ENCODE data around the gene MEGF10.

Gene MEGF10

GRCh38 chr5:127423173-127423798 lies 132.7 kb downstream of the MEGF10 start:
- Histone ChIP-seq H3K36me3 (ENCODE audit: control insufficient read depth, insufficient read depth, low read length) (peaks cover 9% of the 10 kb centered on the region; the same call in 1 of the 2 replicates), H3K9ac (ENCODE audit: low read length) (no peak overlapping the region), H3K9me3 (ENCODE audit: control insufficient read depth, insufficient read depth, low read depth, low read length) (peaks cover 5% of the 10 kb centered on the region; the same call in 1 of the 2 replicates), H3K4me1 (ENCODE audit: control insufficient read depth, insufficient read depth, low read length) (no peaks in the 10 kb centered on the region; the same call in none of the 2 replicates), H3K27me3 (ENCODE audit: control insufficient read depth, insufficient read depth, low read length) (no peaks in the 10 kb centered on the region), H3K27ac (ENCODE audit: low read depth, low read length) (no peak overlapping the region), H3K4me3 (ENCODE audit: low read depth, low read length) (no peak overlapping the region)

GRCh38 chr5:127425037-127425436 lies 134.4 kb downstream of the MEGF10 start:
- no peak overlapping the region for H3K27ac ChIP-seq (ENCODE audit: low read depth, low read length)
- H3K9me3 ChIP-seq (ENCODE audit: control insufficient read depth, insufficient read depth, low read depth, low read length): peaks cover 5% of the 10 kb centered on the region; the same call in 1 of the 2 replicates
- H3K4me3 ChIP-seq (ENCODE audit: low read depth, low read length): no peak overlapping the region
- H3K9ac ChIP-seq (ENCODE audit: low read length): no peak overlapping the region
- no peaks in the 10 kb centered on the region for H3K27me3 ChIP-seq (ENCODE audit: control insufficient read depth, insufficient read depth, low read length)
- H3K4me1 ChIP-seq (ENCODE audit: control insufficient read depth, insufficient read depth, low read length): no peaks in the 10 kb centered on the region; the same call in none of the 2 replicates
- H3K36me3 ChIP-seq (ENCODE audit: control insufficient read depth, insufficient read depth, low read length): peaks cover 7% of the 10 kb centered on the region; the same call in 1 of the 2 replicates

GRCh38 chr5:127425868-127426267 lies 135.3 kb downstream of the MEGF10 start:
- Histone ChIP-seq H3K36me3 (ENCODE audit: control insufficient read depth, insufficient read depth, low read length) (peaks cover 5% of the 10 kb centered on the region; the same call in 1 of the 2 replicates), H3K9me3 (ENCODE audit: control insufficient read depth, insufficient read depth, low read depth, low read length) (peaks cover 5% of the 10 kb centered on the region; the same call in 1 of the 2 replicates), H3K27ac (ENCODE audit: low read depth, low read length) (no peak overlapping the region), H3K4me3 (ENCODE audit: low read depth, low read length) (no peak overlapping the region), H3K9ac (ENCODE audit: low read length) (no peak overlapping the region), H3K27me3 (ENCODE audit: control insufficient read depth, insufficient read depth, low read length) (no peaks in the 10 kb centered on the region), H3K4me1 (ENCODE audit: control insufficient read depth, insufficient read depth, low read length) (no peaks in the 10 kb centered on the region; the same call in none of the 2 replicates)

- Histone ChIP-seq H3K27ac (ENCODE audit: low read depth, low read length) (no peak overlapping the region), H3K9me3 (ENCODE audit: control insufficient read depth, insufficient read depth, low read depth, low read length) (peaks cover 5% of the 10 kb centered on the region; the same call in 1 of the 2 replicates), H3K4me3 (ENCODE audit: low read depth, low read length) (no peak overlapping the region), H3K27me3 (ENCODE audit: control insufficient read depth, insufficient read depth, low read length) (no peaks in the 10 kb centered on the region), H3K36me3 (ENCODE audit: control insufficient read depth, insufficient read depth, low read length) (peaks cover 5% of the 10 kb centered on the region; the same call in 1 of the 2 replicates), H3K4me1 (ENCODE audit: control insufficient read depth, insufficient read depth, low read length) (no peaks in the 10 kb centered on the region; the same call in none of the 2 replicates), H3K9ac (ENCODE audit: low read length) (no peak overlapping the region)
Measured at GRCh38 chr5:127426661-127427060, 136.1 kb downstream of the MEGF10 start.

GRCh38 chr5:127428276-127428675 lies 137.7 kb downstream of the MEGF10 start:
- Histone ChIP-seq H3K4me1 (ENCODE audit: control insufficient read depth, insufficient read depth, low read length) (no peaks in the 10 kb centered on the region; the same call in none of the 2 replicates), H3K4me3 (ENCODE audit: low read depth, low read length) (no peak overlapping the region), H3K9me3 (ENCODE audit: control insufficient read depth, insufficient read depth, low read depth, low read length) (peaks cover 5% of the 10 kb centered on the region; the same call in 1 of the 2 replicates)

GRCh38 chr5:127428748-127429147 lies 138.2 kb downstream of the MEGF10 start:
- H3K36me3 ChIP-seq (ENCODE audit: control insufficient read depth, insufficient read depth, low read length): peaks cover 5% of the 10 kb centered on the region; the same call in 1 of the 2 replicates
- no peak overlapping the region for H3K27ac ChIP-seq (ENCODE audit: low read depth, low read length)
- H3K27me3 ChIP-seq (ENCODE audit: control insufficient read depth, insufficient read depth, low read length): no peaks in the 10 kb centered on the region
- H3K4me1 ChIP-seq (ENCODE audit: control insufficient read depth, insufficient read depth, low read length): no peaks in the 10 kb centered on the region; the same call in none of the 2 replicates
- H3K9me3 ChIP-seq (ENCODE audit: control insufficient read depth, insufficient read depth, low read depth, low read length): peaks cover 5% of the 10 kb centered on the region; the same call in 1 of the 2 replicates
- H3K4me3 ChIP-seq (ENCODE audit: low read depth, low read length): no peak overlapping the region
- no peak overlapping the region for H3K9ac ChIP-seq (ENCODE audit: low read length)

More at GRCh38 chr5:127428276-127428675, 137.7 kb downstream of the MEGF10 start:
- H3K9ac ChIP-seq (ENCODE audit: low read length): no peak overlapping the region
- H3K27me3 ChIP-seq (ENCODE audit: control insufficient read depth, insufficient read depth, low read length): no peaks in the 10 kb centered on the region
- H3K27ac ChIP-seq (ENCODE audit: low read depth, low read length): no peak overlapping the region
- peaks cover 5% of the 10 kb centered on the region; the same call in 1 of the 2 replicates for H3K36me3 ChIP-seq (ENCODE audit: control insufficient read depth, insufficient read depth, low read length)

GRCh38 chr5:127429928-127430327 lies 139.3 kb downstream of the MEGF10 start:
- H3K4me1 ChIP-seq (ENCODE audit: control insufficient read depth, insufficient read depth, low read length): no peaks in the 10 kb centered on the region; the same call in 1 of the 2 replicates
- no peak overlapping the region for H3K4me3 ChIP-seq (ENCODE audit: low read depth, low read length)
- H3K27me3 ChIP-seq (ENCODE audit: control insufficient read depth, insufficient read depth, low read length): no peaks in the 10 kb centered on the region
- no peak overlapping the region for H3K9ac ChIP-seq (ENCODE audit: low read length)
- H3K9me3 ChIP-seq (ENCODE audit: control insufficient read depth, insufficient read depth, low read depth, low read length): peaks cover 4% of the 10 kb centered on the region; the same call in 1 of the 2 replicates
- H3K27ac ChIP-seq (ENCODE audit: low read depth, low read length): no peak overlapping the region
- H3K36me3 ChIP-seq (ENCODE audit: control insufficient read depth, insufficient read depth, low read length): peaks cover 3% of the 10 kb centered on the region; the same call in 1 of the 2 replicates

- Histone ChIP-seq H3K4me1 (ENCODE audit: control insufficient read depth, insufficient read depth, low read length) (no peaks in the 10 kb centered on the region; the same call in 1 of the 2 replicates), H3K36me3 (ENCODE audit: control insufficient read depth, insufficient read depth, low read length) (no peaks in the 10 kb centered on the region), H3K27me3 (ENCODE audit: control insufficient read depth, insufficient read depth, low read length) (no peaks in the 10 kb centered on the region), H3K4me3 (ENCODE audit: low read depth, low read length) (no peak overlapping the region), H3K9ac (ENCODE audit: low read length) (no peak overlapping the region), H3K9me3 (ENCODE audit: control insufficient read depth, insufficient read depth, low read depth, low read length) (no peaks in the 10 kb centered on the region), H3K27ac (ENCODE audit: low read depth, low read length) (no peak overlapping the region)
Measured at GRCh38 chr5:127430627-127431026, 140.0 kb downstream of the MEGF10 start.

- H3K27me3 ChIP-seq (ENCODE audit: control insufficient read depth, insufficient read depth, low read length): no peaks in the 10 kb centered on the region
- no peak overlapping the region for H3K9ac ChIP-seq (ENCODE audit: low read length)
- no peak overlapping the region for H3K27ac ChIP-seq (ENCODE audit: low read depth, low read length)
- H3K4me3 ChIP-seq (ENCODE audit: low read depth, low read length): no peak overlapping the region
- H3K9me3 ChIP-seq (ENCODE audit: control insufficient read depth, insufficient read depth, low read depth, low read length): no peaks in the 10 kb centered on the region
- no peaks in the 10 kb centered on the region for H3K36me3 ChIP-seq (ENCODE audit: control insufficient read depth, insufficient read depth, low read length)
- H3K4me1 ChIP-seq (ENCODE audit: control insufficient read depth, insufficient read depth, low read length): no peaks in the 10 kb centered on the region; the same call in 1 of the 2 replicates
Measured at GRCh38 chr5:127431977-127432585, 141.5 kb downstream of the MEGF10 start.

- no peaks in the 10 kb centered on the region for H3K9me3 ChIP-seq (ENCODE audit: control insufficient read depth, insufficient read depth, low read depth, low read length)
- H3K36me3 ChIP-seq (ENCODE audit: control insufficient read depth, insufficient read depth, low read length): no peaks in the 10 kb centered on the region
- no peaks in the 10 kb centered on the region for H3K27me3 ChIP-seq (ENCODE audit: control insufficient read depth, insufficient read depth, low read length)
- H3K4me3 ChIP-seq (ENCODE audit: low read depth, low read length): no peak overlapping the region
- H3K4me1 ChIP-seq (ENCODE audit: control insufficient read depth, insufficient read depth, low read length): no peaks in the 10 kb centered on the region; the same call in 1 of the 2 replicates
- no peak overlapping the region for H3K9ac ChIP-seq (ENCODE audit: low read length)
- H3K27ac ChIP-seq (ENCODE audit: low read depth, low read length): no peak overlapping the region
Measured at GRCh38 chr5:127433526-127433925, 142.9 kb downstream of the MEGF10 start.

GRCh38 chr5:127434588-127434987 lies 144.0 kb downstream of the MEGF10 start:
- no peaks in the 10 kb centered on the region for H3K27me3 ChIP-seq (ENCODE audit: control insufficient read depth, insufficient read depth, low read length)
- H3K36me3 ChIP-seq (ENCODE audit: control insufficient read depth, insufficient read depth, low read length): no peaks in the 10 kb centered on the region
- H3K4me1 ChIP-seq (ENCODE audit: control insufficient read depth, insufficient read depth, low read length): no peaks in the 10 kb centered on the region
- H3K27ac ChIP-seq (ENCODE audit: low read depth, low read length): no peak overlapping the region
- H3K4me3 ChIP-seq (ENCODE audit: low read depth, low read length): no peak overlapping the region
- H3K9ac ChIP-seq (ENCODE audit: low read length): no peak overlapping the region
- H3K9me3 ChIP-seq (ENCODE audit: control insufficient read depth, insufficient read depth, low read depth, low read length): no peaks in the 10 kb centered on the region

Data from HUES6 (cell line).